Measurements from ENCODE around the gene TMEM256.
A peak's percentile ranks its signal among the peaks of the same experiment; 100 is the strongest.
"Not testable (repeated sequence)": the region's sequence is repeated elsewhere in the genome, so short reads cannot be mapped to it uniquely, and the experiment has no call there.

The TMEM256 gene

DNA sequence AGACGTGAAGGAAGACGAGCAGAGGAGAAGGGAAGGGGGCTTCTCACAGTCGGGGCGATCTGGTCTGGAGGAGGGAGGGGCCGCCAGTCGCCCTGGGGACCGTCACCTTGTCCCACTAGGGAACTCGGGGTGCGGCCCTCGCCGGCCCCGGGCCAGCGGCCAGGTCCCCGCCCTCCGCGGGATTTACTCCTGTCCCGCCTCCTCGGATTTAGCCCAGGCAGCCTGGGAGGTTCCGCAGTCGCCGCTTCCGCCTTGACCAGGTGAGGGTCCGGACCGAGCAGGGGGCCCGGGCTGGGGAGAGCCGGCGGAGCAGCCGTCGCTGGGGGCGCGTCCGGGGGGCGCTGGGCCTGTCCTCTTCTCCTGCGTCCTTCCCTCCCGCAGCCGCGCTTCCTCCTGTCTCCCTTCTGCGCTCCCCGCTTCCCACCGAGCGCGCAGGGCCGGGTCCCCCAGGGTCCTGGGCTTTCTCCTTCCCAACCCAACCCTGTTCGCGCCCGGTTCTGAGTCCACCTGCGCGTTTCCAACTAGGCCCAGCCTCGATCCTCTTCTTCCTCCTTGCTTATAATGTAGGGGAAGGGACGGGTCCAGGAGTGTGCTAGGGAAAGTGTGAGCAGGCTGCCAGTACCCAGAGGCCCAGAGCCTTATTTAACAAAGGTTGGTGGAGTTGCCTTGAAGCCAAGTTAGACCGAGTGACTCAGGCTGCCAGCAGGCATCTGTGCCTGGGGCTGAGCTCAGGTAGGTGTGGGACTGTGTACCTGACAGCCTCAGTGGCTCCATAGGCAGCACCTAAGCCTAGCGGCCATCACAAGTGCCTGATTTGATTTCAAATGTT, 22.8 kb downstream of the TMEM256 start, which contains the start of gene TNK1:
TSS of gene TNK1 (plus strand) at position 235 of the 829 bp plus-strand sequence. CDS start 1,838 bp downstream, outside the sequence.
- no peak for DNase-seq

DNA sequence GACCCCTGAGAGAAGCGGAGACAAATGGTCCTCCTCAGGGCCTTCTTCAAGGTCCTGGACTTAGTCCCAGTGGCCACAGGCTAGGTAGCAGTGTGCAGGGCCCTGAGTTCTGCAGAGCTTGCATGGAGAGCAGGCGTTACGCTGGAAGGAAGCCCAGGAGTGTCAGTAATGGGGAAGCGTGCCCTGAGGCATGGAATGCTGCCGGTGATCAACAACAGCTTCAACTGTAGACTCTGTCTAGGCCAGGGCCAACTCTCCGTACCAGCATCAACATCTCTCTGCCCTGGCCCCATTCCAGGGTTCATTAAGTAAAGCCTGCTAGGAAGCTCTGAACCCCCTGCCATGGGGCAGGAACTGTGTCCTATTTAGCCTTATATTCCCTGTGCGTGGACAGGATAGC, 23.6 kb downstream of the TMEM256 start:
- no peak for DNase-seq

DNA sequence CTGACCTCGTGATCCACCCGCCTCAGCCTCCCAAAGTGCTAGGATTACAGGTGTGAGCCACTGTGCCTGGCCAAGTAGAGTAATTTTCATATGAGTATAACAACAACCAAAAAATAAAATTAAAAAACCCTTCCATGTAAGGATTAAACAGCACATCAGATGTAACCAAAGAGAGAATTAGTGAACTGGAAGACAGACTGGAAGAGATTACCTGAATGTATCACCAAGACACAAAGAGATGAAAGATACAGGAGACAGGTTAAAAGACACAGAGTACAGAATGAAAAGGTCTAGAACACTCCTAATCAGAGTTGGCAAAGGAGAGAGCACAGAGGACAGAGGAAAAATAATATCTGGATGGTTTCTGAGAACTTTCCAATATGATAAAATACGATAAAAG, 24.8 kb downstream of the TMEM256 start:
- DNase-seq, result no peak

DNA sequence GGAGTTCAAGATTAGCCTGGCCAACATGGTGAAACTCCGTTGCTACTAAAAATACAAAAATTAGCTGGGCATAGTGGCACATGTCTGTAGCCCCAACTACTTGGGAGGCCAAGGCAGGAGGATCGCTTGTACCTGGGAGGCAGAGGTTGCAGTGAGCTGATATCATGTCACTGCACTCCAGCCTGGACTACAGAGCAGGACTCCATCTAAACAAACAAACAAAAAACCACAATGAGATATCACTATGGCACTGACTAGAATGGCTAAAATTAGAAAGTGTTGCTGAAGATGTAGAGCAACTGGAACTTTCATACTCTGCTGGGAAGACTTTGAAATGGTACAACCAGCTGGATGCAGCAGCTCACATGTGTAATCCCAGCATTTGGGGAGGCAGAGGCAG, 29.5 kb downstream of the TMEM256 start:
- DNase-seq, result no peak

DNA sequence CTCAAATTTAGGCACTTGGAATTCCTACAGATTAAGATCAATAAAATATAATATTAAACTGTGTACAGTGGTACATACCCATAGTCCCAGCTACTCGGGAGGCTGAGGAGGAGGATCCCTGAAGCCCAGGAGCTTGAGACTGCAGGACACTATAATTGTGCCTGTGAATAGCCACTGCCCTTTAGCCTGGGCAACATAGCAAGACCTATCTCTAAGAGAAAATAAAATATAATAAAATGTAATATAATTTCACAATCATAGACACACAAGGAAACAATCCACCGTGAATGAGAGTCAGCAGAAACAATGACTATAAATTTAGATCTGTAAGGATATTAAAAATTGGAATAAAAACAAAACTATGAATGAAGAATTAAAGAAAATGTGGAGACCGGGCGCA, 33.0 kb downstream of the TMEM256 start:
- no peak for DNase-seq

DNA sequence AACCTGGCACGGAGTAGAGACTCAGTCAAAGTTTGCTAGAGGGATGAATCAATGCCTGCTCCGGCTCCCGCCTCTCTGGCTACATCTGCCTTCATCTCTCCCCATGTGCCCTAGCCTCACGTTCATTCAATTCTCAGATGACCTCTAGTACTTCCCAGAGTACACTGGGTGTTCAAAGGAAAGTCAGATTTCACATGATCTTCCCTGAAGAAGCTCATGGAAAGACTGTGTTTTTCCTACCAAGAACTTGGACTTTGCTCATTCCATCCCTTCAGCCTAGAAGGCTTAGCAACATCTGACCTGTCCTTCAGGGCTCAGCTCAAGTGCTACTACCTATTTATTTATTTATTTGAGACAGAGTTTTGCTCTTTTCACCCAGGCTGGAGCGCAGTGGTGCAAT, 34.1 kb downstream of the TMEM256 start:
- DNase-seq, result no peak

DNA sequence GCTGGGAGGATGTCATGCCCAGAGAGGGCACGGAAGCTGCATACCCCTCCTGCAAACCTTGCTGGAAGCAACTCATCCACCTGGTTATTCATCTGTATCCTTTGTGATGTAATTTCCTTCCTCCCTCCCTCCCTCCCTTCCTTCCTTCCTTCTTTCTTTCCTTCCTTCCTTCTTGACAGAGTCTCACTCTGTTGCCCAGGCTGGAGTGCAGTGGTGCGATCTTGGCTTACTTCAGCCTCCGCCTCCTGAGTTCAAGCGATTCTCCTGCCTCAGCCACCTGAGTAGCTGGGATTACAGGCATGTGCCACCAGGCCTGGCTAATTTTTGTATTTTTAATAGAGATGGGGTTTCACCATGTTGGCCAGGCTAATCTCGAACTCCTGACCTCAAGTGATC, 35.3 kb downstream of the TMEM256 start:
- not testable (repeated sequence) for DNase-seq

DNA sequence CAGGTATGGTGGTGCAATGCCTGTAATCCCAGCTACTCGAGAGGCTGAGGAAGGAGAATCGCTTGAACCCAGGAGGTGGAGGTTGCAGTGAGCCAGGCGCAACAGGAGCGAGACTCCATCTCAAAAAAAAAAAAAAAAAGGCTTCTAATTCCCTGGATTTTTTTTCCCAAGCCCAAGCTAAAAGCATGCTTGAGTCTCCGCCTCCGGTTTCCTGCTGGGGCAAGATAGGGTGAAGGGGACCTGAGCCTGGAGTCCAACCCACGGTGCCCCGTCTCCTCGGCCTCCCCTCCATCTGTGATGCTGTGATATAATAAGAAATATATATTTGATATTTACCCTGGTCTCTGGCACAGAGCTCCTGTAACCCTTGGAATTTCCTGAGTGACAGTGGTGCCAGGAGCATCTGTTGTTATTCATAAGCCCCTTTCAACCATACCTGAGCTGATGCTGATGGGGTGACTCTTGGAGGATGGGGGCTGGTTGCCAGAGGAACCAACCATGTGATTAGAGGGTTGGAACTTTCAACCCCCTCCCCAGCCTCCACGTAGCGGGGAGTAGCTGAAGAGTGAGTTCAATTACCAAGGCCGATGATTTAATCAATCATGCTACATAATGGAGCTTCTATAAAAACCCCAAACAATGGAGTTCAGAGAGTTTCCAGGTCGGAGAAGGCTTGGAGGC, 35.8 kb downstream of the TMEM256 start:
- DNase-seq, result no peak

DNA sequence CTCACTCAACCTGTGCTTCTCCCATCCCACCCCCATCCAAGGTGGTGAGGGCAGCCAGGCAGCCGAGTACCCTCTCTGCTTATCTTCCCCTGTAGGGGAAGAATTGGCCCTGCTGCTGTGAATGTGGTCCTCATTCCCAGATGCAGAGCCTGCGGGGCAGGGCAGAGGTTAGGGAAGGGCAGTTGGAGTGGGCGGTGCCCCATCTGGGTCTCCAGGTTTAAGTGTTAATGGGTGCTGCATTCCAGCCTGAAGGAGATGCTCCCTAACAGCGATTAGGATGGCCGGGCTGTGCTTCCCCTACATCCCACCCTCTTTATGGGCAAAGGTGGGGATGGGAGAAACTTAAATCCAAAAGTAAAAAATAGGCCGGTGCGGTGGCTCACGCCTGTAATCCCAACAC, 36.8 kb downstream of the TMEM256 start:
- no peak for DNase-seq

DNA sequence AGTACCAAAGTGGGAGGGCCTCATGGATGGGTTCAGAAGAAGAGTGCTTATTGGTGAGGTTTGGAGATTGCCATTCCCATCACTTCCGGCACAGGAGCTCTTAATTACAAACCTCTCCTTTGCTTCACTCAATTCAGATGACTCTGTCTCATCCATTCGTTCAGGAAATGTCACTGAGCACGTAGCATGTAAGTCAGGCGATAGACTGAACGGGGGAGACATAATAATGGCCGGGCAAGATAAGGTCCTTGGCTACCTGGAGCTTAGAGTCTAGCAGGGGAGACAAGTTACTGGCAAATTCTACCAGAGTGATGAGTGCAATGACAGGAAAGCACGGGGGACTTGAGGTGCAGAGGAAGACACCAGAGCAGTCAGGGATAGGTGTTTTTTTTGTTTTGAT, 37.9 kb downstream of the TMEM256 start:
- not testable (repeated sequence) for DNase-seq

DNA sequence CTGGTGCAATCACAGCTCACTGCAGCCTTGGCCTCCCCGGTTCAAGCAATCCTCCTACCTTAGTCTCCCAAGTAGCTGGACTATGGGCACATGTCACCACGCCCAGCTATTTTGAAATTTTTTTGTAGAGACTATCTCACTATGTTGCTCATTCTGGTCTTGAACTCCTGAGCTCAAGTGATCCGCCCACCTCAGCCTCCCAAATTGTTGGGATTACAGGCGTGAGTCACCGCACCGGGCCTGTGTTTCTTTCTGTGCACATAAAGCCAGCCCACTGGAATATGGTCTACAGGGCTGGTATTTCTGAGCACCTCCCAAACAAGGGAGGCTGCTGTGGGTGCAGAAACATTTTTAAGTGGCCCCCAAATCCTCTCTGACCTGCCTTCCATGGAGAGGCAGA, 40.6 kb downstream of the TMEM256 start:
- no peak for DNase-seq

DNA sequence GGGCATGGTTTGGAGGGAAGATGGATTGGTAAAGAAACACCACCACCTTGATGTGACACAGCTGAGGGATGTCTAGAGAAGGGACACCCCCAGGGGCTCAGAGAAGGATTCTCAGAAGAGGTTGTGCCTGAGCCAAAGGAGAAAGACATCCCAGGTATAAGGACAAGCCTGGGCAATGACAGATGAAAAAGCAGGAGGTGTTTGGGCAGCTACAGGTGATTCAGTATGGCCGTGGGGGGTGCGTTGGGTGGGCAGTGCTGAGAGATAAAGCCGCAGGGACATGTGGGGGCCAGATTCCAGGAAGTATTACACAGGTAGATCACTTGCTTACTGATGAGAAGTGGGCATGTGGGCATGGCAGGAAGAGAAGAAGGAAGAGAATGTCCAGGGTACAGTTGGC, 42.0 kb downstream of the TMEM256 start:
- DNase-seq, result no peak

DNA sequence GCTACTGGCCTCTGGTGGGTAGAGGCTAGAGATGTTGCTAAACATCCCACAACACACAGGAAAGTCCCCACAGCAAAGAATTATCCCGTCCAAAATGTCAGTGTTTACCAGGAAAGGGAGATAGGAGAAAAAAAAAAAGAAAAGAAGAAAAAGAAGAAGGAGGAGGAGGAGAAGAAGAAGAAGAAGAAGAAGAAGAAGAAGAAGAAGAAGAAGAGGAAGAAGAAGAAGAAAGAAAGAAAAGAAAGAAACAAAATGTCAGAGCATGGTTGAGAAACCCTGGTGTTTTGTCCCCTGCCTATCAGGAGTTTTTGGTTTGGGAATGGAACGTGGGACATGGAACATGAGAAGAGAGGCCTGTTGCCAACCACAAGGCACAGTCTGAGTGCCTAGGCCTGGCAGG, 46.5 kb downstream of the TMEM256 start:
- DNase-seq, result no peak

DNA sequence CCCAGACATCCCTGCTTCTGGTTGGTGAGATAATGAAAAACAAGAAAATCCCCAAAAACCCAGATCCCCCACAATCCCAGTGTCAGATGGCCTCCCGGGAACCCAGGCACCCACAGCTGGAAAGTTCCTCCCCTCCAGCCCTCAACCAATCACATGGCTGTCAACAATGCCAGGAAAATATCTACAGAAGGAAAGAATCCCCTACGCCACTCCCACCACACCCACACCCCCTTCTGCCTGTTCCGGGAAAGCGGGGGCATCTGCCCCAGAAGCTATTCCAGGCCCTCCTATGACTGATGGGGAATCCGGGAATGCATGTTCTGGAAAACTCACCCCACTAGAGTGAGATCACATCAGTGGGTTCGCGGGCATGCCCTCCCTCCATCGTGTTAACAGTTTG, 47.1 kb downstream of the TMEM256 start:
- no peak for DNase-seq

DNA sequence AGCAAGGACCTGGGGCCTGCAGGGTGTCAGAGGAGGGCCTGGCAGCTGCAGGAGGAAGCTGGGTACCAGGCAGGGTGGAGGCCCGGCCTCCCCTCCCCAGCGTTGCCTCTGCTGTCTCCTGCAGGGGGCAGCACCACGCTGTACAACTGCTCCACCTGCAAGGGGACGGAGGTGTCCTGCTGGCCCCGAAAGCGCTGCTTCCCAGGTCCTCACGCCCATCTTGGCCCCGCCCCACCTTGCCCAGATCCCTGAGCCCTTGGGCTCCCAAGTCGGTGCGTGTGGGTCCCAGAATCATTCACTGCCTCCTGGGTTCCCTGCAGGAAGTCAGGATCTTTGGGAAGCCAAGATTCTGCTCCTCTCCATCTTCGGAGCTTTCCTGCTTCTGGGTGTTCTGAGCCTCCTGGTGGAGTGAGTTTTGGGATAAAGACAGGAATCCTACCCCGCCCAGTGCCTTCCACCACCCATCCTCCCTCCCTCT, 47.8 kb downstream of the TMEM256 start:
- peak in 1 of 2 experiments; percentile 40 for DNase-seq

DNA sequence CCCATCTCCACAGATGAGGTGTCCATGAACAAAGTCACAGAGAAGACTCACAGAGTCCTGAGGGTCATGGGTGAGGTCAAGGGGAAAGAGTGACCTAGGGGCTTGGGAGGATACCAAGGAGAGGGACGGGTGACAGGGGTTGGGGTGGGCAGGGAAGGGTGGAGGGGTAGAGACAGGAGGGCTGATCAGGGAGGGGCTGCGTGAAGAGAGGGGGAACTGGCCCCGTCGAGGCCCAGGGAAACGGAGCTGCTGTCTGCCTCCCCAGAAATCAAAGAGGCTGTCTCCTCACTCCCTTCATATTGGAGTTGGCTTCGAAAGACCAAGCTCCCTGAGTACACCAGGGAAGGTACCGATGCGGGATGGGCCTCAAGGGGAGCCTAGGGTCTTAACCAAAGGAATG, 48.3 kb downstream of the TMEM256 start:
- DNase-seq, result no peak

DNA sequence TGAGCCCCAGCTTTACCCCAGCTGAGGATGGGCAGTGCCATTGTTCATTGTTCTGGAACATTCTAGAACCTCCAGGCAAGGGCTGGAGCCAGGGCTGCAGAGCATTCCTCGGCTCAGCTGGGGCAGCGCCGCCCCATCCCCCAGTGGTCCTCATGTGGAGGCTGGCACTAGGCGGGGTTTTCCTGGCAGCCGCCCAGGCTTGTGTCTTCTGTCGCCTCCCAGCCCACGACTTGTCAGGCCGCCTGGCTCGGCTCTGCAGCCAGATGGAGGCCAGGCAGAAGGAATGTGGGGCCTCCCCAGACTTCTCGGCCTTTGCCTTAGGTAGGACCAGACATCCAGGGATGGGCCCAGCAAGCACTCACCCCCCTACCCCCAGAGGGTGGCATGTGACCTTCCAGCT, 48.8 kb downstream of the TMEM256 start, which contains the start of gene TMEM95:
TSS of gene TMEM95 (plus strand) at position 104 of the 400 bp plus-strand sequence. CDS start at position 153, 49 bp downstream.
- peak; percentile 15 to 31 for DNase-seq

DNA sequence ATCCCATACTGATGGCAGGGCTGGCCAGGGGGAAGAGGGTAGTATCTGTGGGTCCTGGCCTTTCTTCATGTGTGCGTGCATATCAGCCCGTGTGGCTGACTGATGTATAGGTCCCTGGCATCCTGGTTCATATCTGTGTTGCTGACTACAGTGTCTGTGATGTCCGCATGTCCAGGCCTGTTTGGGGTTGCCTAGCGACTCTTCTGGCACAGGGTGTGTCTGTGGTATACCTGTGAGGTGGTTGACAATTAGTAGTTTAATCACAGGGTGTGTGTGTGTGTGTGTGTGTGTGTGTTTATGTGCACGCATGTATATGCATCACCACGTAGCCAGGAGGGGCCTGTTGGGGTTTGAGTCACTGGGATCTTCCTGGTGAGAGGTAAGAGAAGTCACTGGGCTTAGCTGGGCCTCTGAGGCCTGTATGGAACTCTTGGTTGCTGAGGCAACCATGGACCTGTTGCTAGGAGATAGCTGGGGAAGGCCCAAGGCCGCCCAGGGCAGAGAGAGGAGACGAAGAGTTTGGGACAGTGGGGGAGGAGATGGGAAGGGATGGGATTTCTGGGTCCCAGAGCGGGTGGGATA, 49.5 kb downstream of the TMEM256 start:
- DNase-seq, result no peak
